ENCODE measurements around the gene TEX22. TPM values are rescaled to one million over a fixed set of nuclear protein-coding genes. Genes with fewer than 3 reads are reported as not detected.

TEX22 gene
- total RNA-seq, 4 donors from 2014 or later: 0.22 to 0.81 (median 0.33) TPM; not detected in 1

- DNase-seq: no peak
- Histone ChIP-seq H3K4me3 (replicated peaks in 1 of 3) (no peak overlapping the region), H3K9me3 (no peaks in the 10 kb centered on the region), H3K36me3 (peaks cover 14 to 32% of the 10 kb centered on the region in 2 donors), H3K4me1 (no peaks in the 10 kb centered on the region), H3K27ac (no peak overlapping the region), H3K27me3 (no peaks in the 10 kb centered on the region)
- no peak for TF ChIP-seq CTCF (IDR thresholded peaks at IDR 0.05)
- no peak for TF ChIP-seq POLR2A (IDR thresholded peaks at IDR 0.05)
- 96 to 99% methylated on average over 22 to 26 of the region's 32 CpGs for WGBS, 2 donors
- intact Hi-C loops (cut with DNase I): no loop called here
Measured at GRCh38 chr14:105383083-105383730, 15.1 kb upstream of the TEX22 start.

DNA sequence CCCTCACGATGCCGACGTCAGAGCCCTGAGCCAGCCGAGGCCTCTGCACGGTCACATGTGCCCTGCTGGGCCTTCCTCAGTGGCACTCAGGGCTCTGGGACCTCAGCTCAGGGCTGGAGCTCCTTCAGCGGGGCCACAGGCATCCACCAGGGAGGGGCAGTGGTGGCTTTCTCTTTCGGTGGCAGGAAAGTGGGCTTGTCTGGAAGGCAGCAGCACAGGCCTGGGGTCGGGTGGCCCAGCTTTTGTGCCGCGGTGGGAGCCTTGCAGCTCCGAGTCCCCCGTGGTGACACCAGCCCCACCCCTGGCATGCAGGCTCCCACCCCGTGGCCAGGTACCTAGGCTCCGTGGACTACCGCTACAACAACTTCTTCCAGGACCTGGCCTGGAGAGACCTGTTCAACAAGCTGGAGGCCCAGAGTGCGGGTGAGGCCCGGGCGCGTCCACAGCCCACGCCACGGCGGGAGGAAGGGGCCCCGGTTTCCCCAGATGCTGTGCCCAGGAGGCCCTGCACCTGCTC lies 14.2 kb upstream of the TEX22 start:
- 93 to 95% methylated on average over 7 to 11 of the region's 23 CpGs for WGBS, 2 donors
- intact Hi-C loops (cut with DNase I): no loop called here
- Histone ChIP-seq H3K4me1 (no peaks in the 10 kb centered on the region), H3K9me3 (no peaks in the 10 kb centered on the region), H3K27ac (no peak overlapping the region), H3K4me3 (replicated peaks in 1 of 3) (no peak overlapping the region), H3K36me3 (peaks cover 14 to 32% of the 10 kb centered on the region in 2 donors), H3K27me3 (no peaks in the 10 kb centered on the region)
- TF ChIP-seq CTCF (IDR thresholded peaks at IDR 0.05) (no peak), POLR2A (IDR thresholded peaks at IDR 0.05) (no peak)
- no peak for DNase-seq

DNA sequence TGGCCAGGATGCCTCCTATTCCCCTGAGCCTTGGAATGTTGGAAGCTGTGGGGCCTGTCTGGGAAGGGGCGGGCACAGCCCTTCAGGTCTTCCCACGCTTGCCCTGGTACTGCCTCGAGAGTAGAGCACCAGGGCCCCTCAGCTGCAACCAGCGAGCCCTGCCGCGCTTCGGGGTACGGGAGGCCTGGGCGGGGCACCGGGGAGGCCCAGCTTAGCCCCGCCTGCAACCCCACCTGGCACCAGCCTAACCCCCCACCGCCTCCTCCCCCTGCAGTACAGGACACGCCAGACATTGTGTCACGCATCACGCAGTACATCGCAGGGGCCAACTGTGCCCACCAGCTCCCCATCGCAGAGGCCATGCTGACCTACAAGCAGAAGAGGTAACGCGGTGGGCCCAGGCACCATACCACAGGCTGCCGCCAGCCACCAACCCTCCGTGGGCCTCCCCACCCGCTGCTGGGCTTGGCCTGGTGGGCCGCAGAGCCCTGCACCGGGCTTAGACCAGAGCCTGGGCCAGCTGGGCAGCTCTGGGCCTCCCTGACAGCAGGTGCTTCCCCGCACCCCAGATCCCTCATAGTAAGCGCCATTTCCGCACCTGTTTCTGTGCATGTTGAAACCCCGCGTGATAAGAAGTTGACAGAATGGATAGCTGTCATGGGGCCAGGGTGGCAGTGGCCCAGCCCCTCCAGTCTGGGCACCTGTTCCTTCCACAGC lies 13.6 kb upstream of the TEX22 start:
- 96 to 97% methylated on average over 9 to 13 of the region's 29 CpGs for WGBS, 2 donors
- no peak for DNase-seq
- H3K27ac ChIP-seq: no peak overlapping the region
- H3K4me1 ChIP-seq: no peaks in the 10 kb centered on the region
- peaks cover 14 to 32% of the 10 kb centered on the region in 2 donors for H3K36me3 ChIP-seq
- TF ChIP-seq POLR2A (IDR thresholded peaks at IDR 0.05): no peak
- no peaks in the 10 kb centered on the region for H3K27me3 ChIP-seq
- no peaks in the 10 kb centered on the region for H3K9me3 ChIP-seq
- intact Hi-C loops (cut with DNase I): no loop called here
- H3K4me3 ChIP-seq (replicated peaks in 1 of 3): no peak overlapping the region

DNA sequence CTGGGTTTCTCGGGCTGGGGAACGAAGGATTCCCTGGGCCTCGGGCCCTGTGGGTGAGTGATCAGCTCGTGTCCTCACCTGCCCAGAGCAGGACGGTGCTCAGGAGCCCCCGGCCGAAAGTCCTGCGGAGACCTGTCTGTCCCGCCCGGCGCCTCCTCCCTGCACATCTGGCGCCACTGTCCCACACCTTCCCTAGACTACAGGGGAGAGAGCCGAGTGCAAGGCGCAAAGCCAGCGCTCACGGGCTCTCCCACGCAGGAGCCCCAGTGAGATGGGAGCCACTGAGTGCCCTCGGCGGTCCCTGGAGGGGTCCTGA lies 13.1 kb upstream of the TEX22 start:
- Histone ChIP-seq H3K9me3 (no peaks in the 10 kb centered on the region), H3K4me1 (no peaks in the 10 kb centered on the region), H3K4me3 (replicated peaks in 1 of 3) (no peak overlapping the region), H3K27me3 (no peaks in the 10 kb centered on the region), H3K36me3 (peaks cover 14 to 32% of the 10 kb centered on the region in 2 donors), H3K27ac (no peak overlapping the region)
- intact Hi-C loops (cut with DNase I): no loop called here
- no peak for TF ChIP-seq POLR2A (IDR thresholded peaks at IDR 0.05)
- no peak for TF ChIP-seq CTCF (IDR thresholded peaks at IDR 0.05)
- 91 to 99% methylated on average over 14 to 19 of the region's 19 CpGs for WGBS, 2 donors
- DNase-seq: no peak

- intact Hi-C loops (cut with DNase I): no loop called here
- 90 to 91% methylated on average over 19 to 21 of the region's 22 CpGs for WGBS, 2 donors
Measured at GRCh38 chr14:105385698-105386365, 12.5 kb upstream of the TEX22 start.

More at GRCh38 chr14:105385698-105386365, 12.5 kb upstream of the TEX22 start:
- TF ChIP-seq POLR2A (IDR thresholded peaks at IDR 0.05) (no peak), CTCF (IDR thresholded peaks at IDR 0.05) (no peak)
- no peak overlapping the region for H3K4me3 ChIP-seq (replicated peaks in 1 of 3)
- peaks cover 14 to 32% of the 10 kb centered on the region in 2 donors for H3K36me3 ChIP-seq
- H3K4me1 ChIP-seq: no peaks in the 10 kb centered on the region
- H3K27me3 ChIP-seq: no peaks in the 10 kb centered on the region
- H3K27ac ChIP-seq: no peak overlapping the region
- no peak for DNase-seq
- H3K9me3 ChIP-seq: no peaks in the 10 kb centered on the region
